CD14-positive monocyte (primary cell): Measurements from ENCODE around the gene CAMK1G. TPM values are rescaled to one million over a fixed set of nuclear protein-coding genes. Genes with fewer than 3 reads are reported as not detected.

Source experiments
- DNase-seq, 3 donors: peaks; one replicate each; pipeline ENCODE4 v3.0.0-alpha.2; 2011 to 2022
- H2AFZ ChIP-seq: 2 replicates; pipeline ENCODE4 v1.6.0; 2012; ENCODE audit warnings: mild to moderate bottlenecking, low read depth, low read length, inconsistent platforms; ENCODE audit not compliant: insufficient read depth, poor library complexity, severe bottlenecking
- H3K27ac ChIP-seq, 2 donors: 1 replicate in 1 of 2; 2 replicates in 1 of 2; pipeline ENCODE4 v1.5.1; 2012 to 2013; ENCODE audit warnings: low read length in 2 of 2, control low read depth in 1 of 2, inconsistent platforms in 1 of 2, low read depth in 1 of 2, mild to moderate bottlenecking in 1 of 2
- H3K27me3 ChIP-seq, 2 donors: one replicate each; pipeline versions ENCODE4 v1.6.0 to v1.6.1; 2011 to 2013; ENCODE audit warnings: low read length in 2 of 2; ENCODE audit not compliant: control insufficient read depth in 2 of 2, insufficient read depth in 2 of 2
- H3K36me3 ChIP-seq, 2 donors: replicated peaks in 1 of 2; 1 replicate in 1 of 2; 2 replicates in 1 of 2; pipeline versions ENCODE4 v1.5.1 to v1.6.1; 2012 to 2013; ENCODE audit warnings: low read length in 2 of 2, control low read depth in 1 of 2, inconsistent platforms in 1 of 2, mild to moderate bottlenecking in 1 of 2; ENCODE audit not compliant: insufficient read depth in 2 of 2, control insufficient read depth in 1 of 2
- H3K4me1 ChIP-seq, 2 donors: 1 replicate in 1 of 2; 2 replicates in 1 of 2; pipeline versions ENCODE4 v1.5.1 to v1.6.1; 2012 to 2013; ENCODE audit warnings: low read length in 2 of 2, control low read depth in 1 of 2, inconsistent platforms in 1 of 2, mild to moderate bottlenecking in 1 of 2, moderate library complexity in 1 of 2; ENCODE audit not compliant: insufficient read depth in 2 of 2, control insufficient read depth in 1 of 2
- H3K4me2 ChIP-seq: replicated peaks from 2 replicates; pipeline ENCODE3; 2012; ENCODE audit warnings: low read length, moderate library complexity, mild to moderate bottlenecking; ENCODE audit not compliant: poor library complexity, severe bottlenecking; ENCODE audit errors: extremely low read depth
- H3K4me3 ChIP-seq, 3 experiments: fragments of 200-600 bp in 1 of 3; sonication (generic) in 1 of 3; replicated peaks in 1 of 3; 1 replicate in 2 of 3; 2 replicates in 1 of 3; pipeline ENCODE4 v1.5.1; 2011 to 2013; ENCODE audit warnings: low read length in 3 of 3, mild to moderate bottlenecking in 3 of 3, control low read depth in 2 of 3, low read depth in 2 of 3, inconsistent platforms in 1 of 3, moderate library complexity in 1 of 3
- H3K79me2 ChIP-seq: 2 replicates; pipeline ENCODE4 v1.6.0; 2012; ENCODE audit warnings: mild to moderate bottlenecking, control low read depth, inconsistent platforms, low read length, moderate library complexity; ENCODE audit not compliant: insufficient read depth
- H3K9ac ChIP-seq: 2 replicates; pipeline ENCODE4 v1.6.0; 2017; ENCODE audit warnings: low read length, mild to moderate bottlenecking; ENCODE audit not compliant: insufficient read depth, poor library complexity, severe bottlenecking
- H3K9me3 ChIP-seq, 2 donors: replicated peaks in 1 of 2; 1 replicate in 1 of 2; 2 replicates in 1 of 2; pipeline versions ENCODE4 v1.5.1 to v1.6.1; 2012 to 2013; ENCODE audit warnings: low read length in 2 of 2, control low read depth in 1 of 2; ENCODE audit not compliant: control insufficient read depth in 1 of 2, insufficient read depth in 1 of 2
- H4K20me1 ChIP-seq: 2 replicates; pipeline ENCODE4 v1.6.0; 2012; ENCODE audit warnings: mild to moderate bottlenecking, low read length, control low read depth, moderate library complexity; ENCODE audit not compliant: insufficient read depth
- H3K27ac Mint-ChIP-seq, 7 donors: one replicate each; pipeline ENCODE4 v1.8.0; 2020; ENCODE audit warnings: mild to moderate bottlenecking in 7 of 7, mixed read lengths in 7 of 7, moderate library complexity in 6 of 7, inconsistent platforms in 2 of 7
- H3K27me3 Mint-ChIP-seq, 3 donors: one replicate each; pipeline ENCODE4 v1.8.0; 2021 to 2022; ENCODE audit warnings: low read depth in 3 of 3, mild to moderate bottlenecking in 3 of 3, mixed read lengths in 3 of 3, moderate library complexity in 3 of 3, inconsistent platforms in 1 of 3
- H3K36me3 Mint-ChIP-seq, 2 donors: one replicate each; pipeline ENCODE4 v1.8.0; 2020; ENCODE audit warnings: mixed read lengths in 2 of 2, inconsistent platforms in 1 of 2, mild to moderate bottlenecking in 1 of 2
- H3K4me1 Mint-ChIP-seq: one replicate; pipeline ENCODE4 v1.8.0; 2020; ENCODE audit warnings: mild to moderate bottlenecking, mixed read lengths
- H3K4me3 Mint-ChIP-seq, 2 donors: one replicate each; pipeline ENCODE4 v1.8.0; 2020; ENCODE audit warnings: mild to moderate bottlenecking in 2 of 2, mixed read lengths in 2 of 2, moderate library complexity in 1 of 2
- H3K9me3 Mint-ChIP-seq, 7 donors: one replicate each; pipeline ENCODE4 v1.8.0; 2020 to 2022; ENCODE audit warnings: mixed read lengths in 7 of 7, mild to moderate bottlenecking in 6 of 7, moderate library complexity in 6 of 7, inconsistent platforms in 2 of 7
- CTCF ChIP-seq: fragments of 200-600 bp; IDR thresholded peaks from one replicate; pipeline ENCODE4 v1.8.0; 2022; ENCODE audit warnings: antibody characterized with exemption, mild to moderate bottlenecking
- WGBS: methylation state at CpG from one replicate; pipeline ENCODE4 v1.1.5; 2013; ENCODE audit warnings: missing lambda C conversion rate; ENCODE audit not compliant: insufficient coverage; 5-methylcytosine and 5-hydroxymethylcytosine counted together
- intact Hi-C, 2 donors: fragments of 100-400 bp; cut with micrococcal nuclease; formaldehyde crosslinking; loops; one replicate each; pipeline versions ENCODE4 v1.15.0 to v1.15.1; 2023
- polyA plus RNA-seq, 3 donors: library from polyadenylated mRNA; depleted of rRNA in 1 of 3; unstranded in 2 of 3; stranded (reverse) in 1 of 3; fragments of 300-500 nt in 2 of 3; fragments of >200 nt in 1 of 3; fragmentation: Illumina TruSeq in 2 of 3; gene quantifications; 1 replicate in 2 of 3; 2 replicates in 1 of 3; pipeline ENCODE4 v1.2.3, GENCODE V29; 2012 to 2021

CAMK1G gene
- polyA plus RNA-seq, 3 donors = not detected

DNA sequence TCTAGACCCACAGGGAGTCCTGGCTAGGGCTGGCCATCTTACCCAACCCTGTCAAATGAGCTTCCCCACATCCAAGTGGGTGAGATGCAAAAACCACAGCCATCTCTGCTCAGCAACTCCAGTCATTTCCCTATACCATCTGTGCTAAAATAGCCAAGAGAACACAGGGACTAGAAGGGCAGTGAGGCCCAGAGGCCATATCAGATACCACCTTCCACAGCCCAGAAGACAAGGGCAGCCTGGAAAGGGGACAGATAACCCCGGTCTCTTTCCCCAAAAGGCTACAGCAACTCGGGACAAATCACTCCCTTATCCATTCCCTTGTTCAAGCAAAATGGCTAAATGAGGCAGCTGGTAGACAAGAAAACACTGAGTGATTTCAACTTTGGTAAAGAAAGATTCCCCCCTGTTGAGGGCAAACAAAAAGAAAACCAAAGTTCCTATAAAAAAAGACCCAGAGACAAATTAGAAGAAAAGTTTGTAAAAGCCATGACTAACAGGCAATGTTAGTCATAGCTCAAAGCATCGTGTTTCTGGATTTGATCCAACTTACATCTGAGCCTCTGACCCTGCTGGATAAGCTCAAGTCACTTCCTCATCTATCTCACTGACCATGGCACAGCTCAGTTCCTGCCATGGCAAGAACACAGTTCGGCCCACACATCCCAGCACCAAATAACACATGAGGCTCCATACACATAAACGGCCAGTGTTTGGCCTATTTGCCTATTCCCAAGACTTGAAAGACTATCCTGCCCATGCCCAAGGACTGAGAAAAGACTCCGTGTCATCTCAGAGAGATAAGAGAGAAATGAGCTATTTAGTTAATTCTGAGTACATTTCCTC lies 65.6 kb downstream of the CAMK1G start:
- H3K36me3 Mint-ChIP-seq = peaks cover 0 to 11% of the 10 kb centered on the region in 2 donors
- peak overlapping the region; percentile 21 to 31 for H3K4me3 Mint-ChIP-seq
- peak overlapping the region; percentile 59 for H3K9ac ChIP-seq
- peaks cover 60 to 67% of the 10 kb centered on the region in 2 donors for H3K4me1 ChIP-seq
- H4K20me1 ChIP-seq = no peaks in the 10 kb centered on the region
- H3K27me3 Mint-ChIP-seq = peaks cover 35 to 42% (median 37%) of the 10 kb centered on the region in 3 donors
- intact Hi-C loops = loop anchor here (5.0 kb wide), 1 partner anchor 43 kb away; no protein-coding TSS in a partner anchor
- peaks cover 0 to 2% (median 0%) of the 10 kb centered on the region in 7 donors for H3K9me3 Mint-ChIP-seq
- 45% methylated on average over 4 of the region's 6 CpGs for WGBS
- H3K79me2 ChIP-seq = no peaks in the 10 kb centered on the region
- H3K4me1 Mint-ChIP-seq = peaks cover 67% of the 10 kb centered on the region
- peak overlapping the region in 2 of 3 experiments; percentile 11 to 38 for H3K4me3 ChIP-seq
- peak overlapping the region; percentile 83 to 99 (median 97) for H3K27ac Mint-ChIP-seq
- peak; percentile 94 to 99 (median 98) for DNase-seq
- TF ChIP-seq CTCF = no peak
- H3K27me3 ChIP-seq = peaks cover 3 to 29% of the 10 kb centered on the region in 2 donors
- peak overlapping the region; percentile 48 to 92 for H3K27ac ChIP-seq
- peak overlapping the region; percentile 59 for H3K4me2 ChIP-seq
- no peak overlapping the region for H2AFZ ChIP-seq
- H3K9me3 ChIP-seq = no peaks in the 10 kb centered on the region
- no peaks in the 10 kb centered on the region for H3K36me3 ChIP-seq

- 0% methylated on average over 1 of the region's 1 CpG for WGBS
- peak overlapping the region; percentile 48 to 92 for H3K27ac ChIP-seq
- H3K9me3 ChIP-seq = no peaks in the 10 kb centered on the region
- H3K4me1 ChIP-seq = peaks cover 60 to 67% of the 10 kb centered on the region in 2 donors
- no peak overlapping the region for H2AFZ ChIP-seq
- H3K27me3 Mint-ChIP-seq = peaks cover 38 to 45% (median 43%) of the 10 kb centered on the region in 3 donors
- peaks cover 0 to 11% of the 10 kb centered on the region in 2 donors for H3K36me3 Mint-ChIP-seq
- H3K4me2 ChIP-seq = peak overlapping the region; percentile 28
- peak overlapping the region; percentile 83 to 99 (median 97) for H3K27ac Mint-ChIP-seq
- H3K4me3 Mint-ChIP-seq = peak overlapping the region; percentile 56 to 57
- peak; percentile 66 to 88 (median 85) for DNase-seq
- intact Hi-C loops = no loop called here
- H3K36me3 ChIP-seq = no peaks in the 10 kb centered on the region
- no peaks in the 10 kb centered on the region for H3K79me2 ChIP-seq
- peaks cover 10 to 42% of the 10 kb centered on the region in 2 donors for H3K27me3 ChIP-seq
- peaks cover 69% of the 10 kb centered on the region for H3K4me1 Mint-ChIP-seq
- peak overlapping the region; percentile 35 for H3K9ac ChIP-seq
- peak overlapping the region in 1 of 3 experiments; percentile 38 for H3K4me3 ChIP-seq
- peaks cover 0 to 2% (median 0%) of the 10 kb centered on the region in 7 donors for H3K9me3 Mint-ChIP-seq
- no peaks in the 10 kb centered on the region for H4K20me1 ChIP-seq
- no peak for TF ChIP-seq CTCF
Measured at GRCh38 chr1:209650454-209650853, 66.9 kb downstream of the CAMK1G start.
